Hypothalamus (tissue), 51 donors: Measurements from ENCODE around the gene LAIR2.

Source experiments
- DNase-seq, 51 donors: peaks; one replicate each; lab custom pipeline; 2025; lab: John Stamatoyannopoulos, UW

The LAIR2 gene, protein sequence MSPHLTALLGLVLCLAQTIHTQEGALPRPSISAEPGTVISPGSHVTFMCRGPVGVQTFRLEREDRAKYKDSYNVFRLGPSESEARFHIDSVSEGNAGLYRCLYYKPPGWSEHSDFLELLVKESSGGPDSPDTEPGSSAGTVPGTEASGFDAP

DNA sequence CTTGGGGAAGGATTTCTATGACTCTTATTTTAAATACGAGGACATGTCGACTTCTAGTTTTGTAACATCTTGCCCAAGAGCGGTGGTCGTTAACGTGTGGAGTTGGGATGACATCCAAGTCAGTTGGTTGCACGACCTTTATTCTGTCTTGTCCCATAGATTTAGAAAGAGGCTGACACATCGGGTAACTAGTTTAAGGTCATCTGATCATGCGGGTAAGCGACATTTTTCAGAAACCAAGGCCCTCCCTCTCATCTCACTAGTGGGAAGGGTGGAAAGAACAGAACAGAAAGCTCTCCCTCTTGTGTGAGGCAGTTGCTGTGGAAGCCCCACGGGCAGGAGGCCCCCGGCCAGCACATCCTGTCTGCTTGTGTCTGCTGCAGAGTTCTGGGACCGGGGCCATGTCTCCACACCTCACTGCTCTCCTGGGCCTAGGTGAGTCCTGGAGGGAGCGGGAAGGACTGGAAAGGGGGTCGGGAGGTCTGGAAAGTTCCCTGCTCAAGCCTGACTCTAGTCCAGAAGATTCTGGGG lies at the start of gene LAIR2:
Gene LAIR2 (plus strand): TSS at position 314 of the 531 bp plus-strand sequence. CDS start 88 bp downstream, at position 402.
- no peak for DNase-seq

DNA sequence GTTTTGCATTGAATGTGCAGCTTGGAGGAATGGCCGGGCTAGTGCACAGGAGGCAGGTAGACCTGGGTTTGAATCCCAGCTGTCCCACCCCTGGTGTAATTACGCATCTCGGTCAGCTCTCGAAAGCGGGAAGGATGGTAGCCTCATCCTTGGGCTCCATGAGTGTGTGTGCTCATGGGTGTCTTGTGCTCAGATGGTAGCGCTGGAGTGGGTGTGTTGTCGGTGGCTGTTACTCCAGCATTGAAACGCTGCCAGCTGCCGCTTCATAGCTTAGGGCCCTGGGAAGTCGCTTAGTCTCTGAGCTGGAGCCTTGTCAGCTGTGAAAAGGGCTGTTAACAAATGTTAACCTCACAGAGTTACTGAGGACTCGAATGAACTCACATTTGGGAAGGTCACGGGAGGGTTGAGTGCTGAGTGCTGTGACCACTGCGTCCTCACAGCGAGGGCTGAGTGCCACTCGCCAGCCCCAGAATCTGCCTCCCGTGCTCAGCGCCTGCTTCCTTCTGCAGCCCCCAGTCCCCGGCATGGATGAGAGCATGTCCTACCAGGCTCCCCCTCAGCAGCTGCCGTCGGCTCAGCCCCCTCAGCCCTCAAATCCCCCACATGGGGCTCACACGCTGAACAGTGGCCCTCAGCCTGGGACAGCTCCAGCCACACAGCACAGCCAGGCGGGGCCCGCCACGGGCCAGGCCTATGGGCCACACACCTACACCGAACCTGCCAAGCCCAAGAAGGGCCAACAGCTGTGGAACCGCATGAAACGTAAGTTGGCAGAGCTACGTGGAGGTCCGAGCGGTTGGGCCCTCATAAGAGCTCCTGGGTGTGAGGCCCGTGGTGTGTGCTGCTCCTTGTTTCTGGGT lies 48.5 kb upstream of the LAIR2 start:
- no peak for DNase-seq

DNA sequence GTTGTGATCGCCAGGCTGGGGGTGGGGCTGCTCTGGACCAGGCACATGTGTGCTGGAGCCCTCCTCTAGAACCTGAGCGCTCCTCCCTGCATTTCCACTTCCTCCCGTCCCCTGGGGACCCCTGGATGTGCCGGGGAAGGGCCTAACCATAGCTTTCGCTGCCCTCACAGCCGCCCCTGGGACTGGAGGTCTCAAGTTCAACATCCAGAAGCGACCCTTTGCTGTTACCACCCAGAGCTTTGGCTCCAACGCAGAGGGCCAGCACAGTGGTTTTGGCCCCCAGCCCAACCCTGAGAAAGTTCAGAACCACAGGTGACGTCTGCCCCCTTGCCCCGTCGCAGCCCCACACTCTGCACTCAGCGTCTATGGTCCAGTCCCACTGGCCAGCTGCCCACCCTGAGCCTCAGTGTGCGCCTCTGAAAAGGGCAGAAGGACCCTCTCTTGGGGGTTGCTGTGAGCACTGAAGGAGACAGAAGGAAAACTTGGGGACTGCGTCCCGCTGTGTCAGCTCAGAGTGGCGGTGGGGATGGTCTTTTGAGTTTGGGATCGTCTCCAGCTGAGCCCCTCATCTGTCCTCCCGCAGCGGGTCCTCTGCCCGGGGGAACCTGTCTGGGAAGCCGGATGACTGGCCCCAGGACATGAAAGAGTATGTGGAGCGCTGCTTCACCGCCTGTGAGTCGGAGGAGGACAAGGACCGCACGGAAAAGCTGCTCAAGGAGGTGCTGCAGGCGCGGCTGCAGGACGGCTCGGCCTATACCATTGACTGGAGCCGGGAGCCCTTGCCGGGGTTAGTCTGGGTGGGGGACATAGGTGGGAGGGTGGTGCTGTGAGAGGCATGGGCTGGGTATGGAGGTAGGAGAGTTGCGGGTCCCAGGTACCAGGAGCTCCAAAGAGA lies 47.6 kb upstream of the LAIR2 start:
- DNase-seq, result no peak

DNA sequence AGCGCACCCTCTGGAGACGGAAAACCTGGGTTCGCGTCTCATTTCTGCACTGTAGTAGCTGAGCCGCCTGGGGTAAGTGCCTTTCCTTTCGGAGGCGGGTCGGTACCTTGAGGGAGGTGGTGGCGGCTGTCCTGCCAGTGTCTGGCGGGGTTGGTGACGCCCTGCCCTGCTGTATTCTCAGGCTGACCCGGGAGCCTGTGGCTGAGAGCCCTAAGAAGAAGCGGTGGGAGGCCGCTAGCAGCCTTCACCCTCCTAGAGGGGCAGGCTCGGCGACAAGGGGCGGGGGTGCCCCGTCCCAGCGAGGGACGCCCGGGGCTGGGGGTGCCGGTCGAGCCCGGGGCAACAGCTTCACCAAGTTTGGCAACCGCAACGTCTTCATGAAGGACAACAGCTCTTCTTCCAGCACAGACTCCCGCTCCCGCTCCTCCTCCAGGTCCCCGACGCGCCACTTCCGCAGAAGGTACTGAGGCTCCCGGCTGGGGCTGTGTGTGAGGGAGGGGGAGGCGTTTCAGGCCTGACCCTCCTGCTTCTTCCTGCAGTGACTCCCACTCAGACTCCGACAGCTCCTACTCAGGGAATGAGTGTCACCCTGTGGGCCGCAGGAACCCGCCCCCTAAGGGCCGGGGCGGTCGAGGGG lies 46.7 kb upstream of the LAIR2 start:
- no peak for DNase-seq

DNA sequence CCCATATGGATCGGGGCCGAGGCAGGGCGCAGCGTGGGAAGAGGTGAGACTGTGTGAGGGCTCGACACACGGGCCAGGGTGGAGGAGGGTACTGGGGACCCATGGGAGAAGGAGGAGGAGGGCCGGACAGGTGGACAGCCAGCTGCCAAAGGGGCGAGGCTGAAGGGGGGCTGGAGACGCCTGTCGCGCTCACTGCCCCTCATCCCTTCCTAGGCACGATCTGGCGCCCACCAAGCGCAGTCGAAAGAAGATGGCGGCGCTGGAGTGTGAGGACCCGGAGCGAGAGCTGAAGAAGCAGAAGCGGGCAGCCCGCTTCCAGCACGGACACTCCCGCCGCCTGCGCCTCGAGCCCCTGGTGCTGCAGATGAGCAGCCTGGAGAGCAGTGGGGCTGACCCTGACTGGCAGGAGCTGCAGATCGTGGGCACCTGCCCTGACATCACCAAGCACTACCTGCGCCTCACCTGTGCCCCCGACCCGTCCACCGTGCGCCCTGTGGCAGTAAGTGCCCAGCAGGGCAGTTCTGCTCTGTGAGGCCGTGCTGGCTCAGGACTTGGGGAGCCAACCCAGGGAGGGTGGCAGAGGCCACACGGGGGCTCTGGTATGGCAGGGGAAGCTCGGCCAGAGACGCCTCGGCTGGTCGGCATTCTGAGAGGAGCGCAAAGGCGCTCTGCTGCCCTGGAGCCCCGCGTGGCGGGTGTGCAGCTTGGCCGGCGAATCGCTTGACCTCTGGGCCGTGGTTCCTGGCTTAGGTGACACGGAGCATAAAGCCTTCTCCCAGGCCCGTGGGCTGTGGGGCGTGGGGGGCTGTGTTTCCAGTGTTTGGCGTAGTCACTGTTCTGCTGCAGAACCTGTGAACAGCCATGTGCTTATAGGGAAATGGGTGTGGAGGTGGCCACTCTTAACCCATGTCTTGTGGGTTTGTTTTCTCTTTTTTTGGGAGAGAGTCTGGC lies 45.9 kb upstream of the LAIR2 start:
- no peak for DNase-seq

DNA sequence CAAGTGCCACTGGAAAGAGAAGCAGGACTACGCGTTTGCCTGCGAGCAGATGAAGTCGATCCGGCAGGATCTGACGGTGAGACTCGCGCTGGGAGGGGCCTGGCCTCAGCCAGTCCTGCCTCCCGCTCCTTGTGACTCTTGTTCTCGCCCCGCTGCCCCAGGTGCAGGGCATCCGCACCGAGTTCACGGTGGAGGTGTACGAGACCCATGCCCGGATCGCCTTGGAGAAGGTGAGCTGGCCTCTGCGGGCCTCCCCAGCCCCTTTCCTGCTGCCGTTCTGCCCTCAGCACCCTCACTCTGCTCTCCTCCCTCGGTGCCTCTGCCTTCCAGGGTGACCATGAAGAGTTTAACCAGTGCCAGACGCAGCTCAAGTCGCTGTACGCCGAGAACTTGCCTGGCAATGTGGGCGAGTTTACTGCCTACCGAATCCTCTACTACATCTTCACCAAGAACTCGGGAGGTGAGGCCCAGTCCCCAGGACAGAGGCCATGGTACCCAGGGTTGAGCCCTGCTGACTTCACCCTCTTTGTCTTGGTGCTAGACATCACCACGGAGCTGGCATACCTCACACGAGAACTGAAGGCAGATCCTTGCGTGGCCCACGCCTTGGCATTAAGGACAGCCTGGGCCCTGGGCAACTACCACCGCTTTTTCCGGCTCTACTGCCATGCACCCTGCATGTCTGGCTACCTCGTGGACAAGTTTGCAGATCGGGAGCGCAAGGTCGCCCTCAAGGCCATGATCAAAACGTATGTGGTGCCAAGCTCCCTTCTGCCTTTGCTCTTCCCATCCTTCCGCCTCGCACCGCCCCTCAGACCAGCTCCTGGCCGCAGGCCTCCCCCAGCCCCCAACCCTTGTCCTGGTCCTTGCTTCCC lies 44.6 kb upstream of the LAIR2 start:
- DNase-seq, result no peak

DNA sequence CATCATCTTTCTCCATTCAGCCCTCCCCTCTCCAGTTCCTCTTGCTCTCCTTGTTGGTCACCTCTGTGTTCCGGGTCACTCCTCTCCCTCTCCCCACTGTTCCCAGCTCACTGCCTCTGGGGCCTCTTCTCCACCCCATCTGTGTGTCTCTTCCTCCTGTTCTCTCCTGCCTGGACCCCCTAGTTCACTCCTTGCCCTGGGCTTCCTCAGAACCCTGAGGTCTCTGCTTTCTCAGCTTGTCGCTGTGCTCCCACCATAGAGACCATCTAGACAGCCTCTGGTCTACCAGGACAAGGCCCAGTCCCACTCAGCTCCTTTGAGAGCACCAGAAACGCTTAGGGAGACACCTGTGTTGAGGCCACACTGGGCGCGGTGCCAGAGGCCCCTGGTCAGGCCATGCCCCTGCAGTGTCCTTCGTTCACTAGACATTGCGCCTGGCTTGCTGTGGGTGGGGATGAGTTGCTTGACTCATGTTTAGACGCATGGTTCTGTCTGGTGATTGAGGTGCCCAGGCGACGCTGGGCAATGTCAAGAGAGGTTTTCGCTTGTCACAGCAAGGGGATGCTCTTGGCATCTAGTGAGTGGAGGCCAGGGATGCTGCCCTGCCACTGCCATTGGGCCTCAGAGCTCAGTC lies 43.9 kb upstream of the LAIR2 start:
- DNase-seq, result no peak

DNA sequence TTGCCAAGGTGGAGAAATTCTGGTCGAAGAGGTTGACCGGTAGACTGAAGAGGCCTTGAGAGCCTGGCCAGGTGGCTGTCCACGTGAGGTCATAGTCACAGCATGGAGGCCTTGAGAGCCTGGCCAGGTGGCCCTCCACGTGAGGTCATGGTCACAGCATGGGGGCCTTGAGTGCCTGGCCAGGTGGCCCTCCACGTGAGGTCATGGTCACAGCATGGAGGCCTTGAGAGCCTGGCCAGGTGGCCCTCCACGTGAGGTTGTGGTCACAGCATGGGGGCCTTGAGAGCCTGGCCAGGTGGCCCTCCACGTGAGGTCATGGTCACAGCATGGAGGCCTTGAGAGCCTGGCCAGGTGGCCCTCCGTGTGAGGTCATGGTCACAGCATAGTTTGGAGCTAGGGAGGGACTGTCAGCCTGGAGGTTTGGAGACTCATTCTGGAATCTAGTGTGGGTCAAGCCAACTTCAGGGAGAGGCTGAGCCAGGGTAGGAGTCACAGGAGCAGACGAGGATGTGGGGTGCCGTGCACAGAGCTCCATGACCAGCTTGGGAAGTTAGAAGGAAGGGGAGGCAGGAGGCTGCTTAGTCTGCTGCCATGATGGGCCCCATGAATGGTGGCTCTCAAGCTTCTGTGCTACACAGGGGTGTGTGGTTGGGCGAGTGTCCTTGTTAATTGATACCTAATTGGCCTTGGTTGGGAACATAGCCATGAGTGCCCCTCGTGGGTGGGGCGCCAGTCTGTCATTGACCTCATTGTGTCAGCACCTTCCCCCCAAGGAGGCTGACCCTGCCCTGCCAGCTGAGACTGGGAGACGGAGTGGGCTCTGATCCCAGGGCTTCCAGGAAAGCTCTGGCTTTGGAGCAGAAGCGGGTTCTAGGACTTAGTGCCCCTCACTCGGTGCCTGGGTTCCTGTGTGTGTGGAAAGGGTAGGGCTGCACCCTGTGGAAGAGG lies 43.1 kb upstream of the LAIR2 start:
- DNase-seq, result no peak

DNA sequence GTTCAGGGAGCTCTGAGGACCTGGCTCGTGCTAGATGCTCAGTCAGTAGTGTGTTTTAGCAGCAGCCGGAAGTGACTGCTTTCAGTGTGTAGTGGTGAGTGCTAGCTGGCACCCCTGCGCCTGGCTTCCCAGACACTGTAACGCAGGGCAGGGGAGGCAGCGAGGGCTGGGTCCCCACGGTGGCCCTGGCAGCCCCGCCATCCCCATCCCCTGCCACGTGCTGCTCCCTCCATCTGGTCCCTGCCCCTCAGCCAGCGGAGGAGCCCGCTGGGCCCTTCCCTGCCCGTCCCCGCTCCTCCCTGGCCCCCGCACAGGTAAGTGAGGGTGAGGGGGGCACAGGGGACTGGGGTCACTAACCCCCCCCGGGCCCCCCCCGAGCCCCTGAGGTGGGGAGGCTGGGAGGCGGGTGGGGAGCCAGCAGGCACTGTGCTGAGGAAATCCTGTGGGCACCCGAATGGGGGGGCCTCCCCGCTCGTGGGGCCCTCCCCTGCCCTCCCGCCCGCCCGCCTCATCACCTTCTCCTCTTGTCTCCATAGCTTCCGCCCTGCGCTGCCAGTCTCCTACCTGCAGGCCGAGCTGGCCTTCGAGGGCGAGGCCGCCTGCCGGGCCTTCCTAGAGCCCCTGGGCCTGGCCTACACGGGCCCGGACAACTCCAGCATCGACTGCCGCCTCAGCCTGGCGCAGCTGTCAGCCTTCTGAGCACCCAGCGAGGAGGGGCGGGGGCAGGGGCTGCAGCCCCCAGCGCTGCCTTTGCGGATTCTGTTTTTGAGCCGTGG lies 42.2 kb upstream of the LAIR2 start:
- DNase-seq, result no peak

DNA sequence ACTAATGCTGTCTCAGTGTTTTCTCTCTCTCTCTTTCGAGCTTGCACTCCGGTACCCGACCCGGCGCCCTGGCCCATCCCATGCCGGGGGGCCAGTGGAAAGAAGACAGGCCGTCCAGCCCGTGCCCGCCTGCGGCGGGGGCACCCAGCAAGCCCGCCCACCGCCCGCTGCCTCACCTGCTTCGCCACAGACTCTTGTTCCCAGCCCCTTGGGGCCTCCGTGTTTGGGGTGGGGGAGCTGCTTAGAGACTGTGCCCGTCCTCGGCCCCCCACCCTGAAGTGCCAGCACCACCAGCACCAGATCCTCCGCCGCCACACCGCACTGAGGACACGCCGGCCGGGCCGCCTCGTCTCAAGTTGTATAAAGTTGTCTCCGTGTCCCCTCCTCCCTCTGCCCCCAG lies 41.4 kb upstream of the LAIR2 start:
- DNase-seq, result no peak

DNA sequence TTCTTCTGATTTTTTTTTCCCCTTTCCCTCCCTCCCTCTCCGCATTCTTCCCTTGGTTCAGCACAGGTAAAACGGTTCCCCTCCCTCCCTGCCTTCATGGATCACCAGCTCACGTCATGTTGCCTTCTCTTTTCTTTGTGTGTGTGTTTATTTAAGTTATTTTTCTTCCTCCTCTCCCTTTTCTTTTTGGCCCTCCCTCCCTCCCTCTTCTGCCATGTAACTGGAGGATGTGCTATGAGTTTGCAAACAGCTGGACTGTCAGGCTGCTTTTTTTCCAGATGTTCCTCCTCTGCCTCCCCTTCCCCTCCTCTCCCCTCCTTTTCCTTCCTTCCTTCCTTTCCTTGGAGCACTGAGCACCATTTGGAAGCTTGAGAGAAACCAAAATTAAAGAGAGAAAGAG lies 41.0 kb upstream of the LAIR2 start:
- no peak for DNase-seq

DNA sequence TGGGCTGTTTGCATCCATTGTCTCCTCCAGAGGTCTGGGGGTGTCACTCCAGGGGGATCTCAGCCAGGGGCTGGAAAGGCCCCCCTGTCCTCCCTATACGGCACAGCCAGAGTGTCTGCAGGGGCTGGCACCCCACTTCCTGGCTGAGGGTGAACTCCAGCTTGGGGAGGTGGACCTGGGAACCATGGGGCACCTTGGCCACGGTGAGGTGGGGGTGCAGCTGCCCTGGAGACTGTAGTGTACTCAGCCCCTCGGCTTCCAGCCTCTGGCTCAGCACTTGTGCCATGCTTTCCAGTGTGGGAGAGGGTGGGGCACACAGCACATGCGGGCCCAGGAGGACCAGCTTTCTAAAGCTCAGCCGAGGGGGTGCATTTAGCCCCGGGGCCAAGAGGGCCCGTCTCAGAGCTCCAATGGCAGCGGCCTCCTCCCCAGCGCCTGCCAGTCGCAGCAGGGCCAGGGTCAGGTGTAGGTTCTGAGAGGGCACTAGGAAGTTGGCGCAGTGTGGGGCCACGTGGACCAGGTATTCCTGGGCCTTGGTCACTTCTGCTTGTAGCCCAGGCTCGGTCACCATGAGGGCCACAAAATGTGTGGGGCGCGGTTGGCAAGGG lies 40.5 kb upstream of the LAIR2 start:
- no peak for DNase-seq

DNA sequence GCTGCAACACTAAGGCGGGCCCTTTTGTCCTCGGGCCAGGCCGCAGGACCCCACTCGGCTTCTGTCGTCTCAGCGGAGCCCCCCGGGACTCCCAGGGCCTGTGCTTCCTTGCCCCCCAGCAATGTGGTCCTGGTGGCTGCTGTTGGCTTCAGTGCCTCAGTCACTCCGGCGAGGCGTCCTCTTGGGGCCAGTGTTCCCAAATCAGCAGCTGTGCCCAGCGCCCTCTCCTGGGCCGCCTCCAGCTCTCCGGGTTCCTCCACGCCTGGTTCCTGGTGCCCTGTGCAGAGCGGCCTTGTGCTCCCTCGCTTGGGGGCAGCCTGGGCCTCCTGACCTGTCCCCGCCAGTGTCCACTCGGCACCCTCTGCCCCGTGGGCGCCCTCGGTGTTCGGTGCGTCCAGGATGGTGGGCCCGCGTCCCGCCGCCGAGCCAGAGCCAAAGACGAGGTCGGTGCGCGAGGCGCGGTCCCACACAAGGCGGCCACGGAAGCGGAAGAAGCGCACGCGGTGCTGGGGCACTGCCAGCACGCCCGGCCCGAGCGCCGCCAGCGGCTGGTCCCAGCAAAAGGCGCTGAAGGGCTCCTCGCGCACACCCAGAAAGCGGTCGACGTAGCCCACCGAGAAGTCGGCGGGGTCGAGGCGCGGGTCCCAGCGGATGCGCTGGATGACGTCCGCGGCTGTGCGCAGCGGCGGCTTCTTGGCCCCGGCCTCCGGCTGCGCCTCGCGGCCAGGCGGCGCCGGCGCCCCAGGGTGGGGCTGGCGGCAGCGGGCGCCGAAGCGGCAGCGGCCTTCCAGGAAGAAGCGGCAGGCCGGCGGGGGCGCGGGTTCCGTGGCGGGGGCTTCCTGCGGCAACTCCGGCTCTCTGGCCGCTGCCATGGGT lies 39.7 kb upstream of the LAIR2 start:
- DNase-seq, result peak in 39 of 51 donors; percentile 8 to 70 (median 45)

DNA sequence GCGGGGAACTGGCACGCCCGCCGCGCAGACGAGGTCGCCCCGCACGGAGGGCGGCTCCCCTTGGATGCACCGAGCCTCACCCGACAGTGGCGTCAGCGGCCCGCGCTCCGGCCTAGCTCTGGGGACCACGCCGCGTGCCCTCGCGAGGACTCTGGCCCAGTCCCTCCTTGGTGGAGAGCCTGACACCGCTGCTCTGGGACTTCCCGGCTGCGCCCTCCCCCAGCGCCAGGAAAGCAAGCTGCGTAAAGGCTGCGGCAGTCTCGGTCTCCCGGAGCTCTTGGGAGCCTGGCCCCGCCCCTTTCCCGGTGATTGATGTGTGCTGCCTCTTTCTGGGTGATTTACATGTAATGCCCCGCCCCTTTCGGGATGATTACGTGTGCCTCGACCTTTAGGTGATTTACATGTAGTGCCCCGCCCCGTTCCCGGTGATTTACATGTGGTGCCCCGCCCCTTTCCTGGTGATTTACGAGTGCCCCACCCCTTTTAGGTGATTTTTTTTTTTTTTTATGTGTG lies 39.0 kb upstream of the LAIR2 start, which contains the start of gene LENG9:
Gene LENG9 (minus strand): TSS at position 248 of the 513 bp plus-strand sequence. CDS start 252 bp downstream, outside the sequence.
- peak; percentile 31 to 98 (median 84) for DNase-seq
